K562 (cell line): ENCODE results near the gene TRMT2A. TPM values are rescaled to one million over a fixed set of nuclear protein-coding genes. Genes with fewer than 3 reads are reported as not detected.

Experiments used
- BRD4 ChIP-seq: fragments of 200-600 bp; sonication (generic); IDR thresholded peaks from 2 replicates; pipeline ENCODE4 v1.6.1; 2017; ENCODE audit warnings: inconsistent platforms
- CLOCK ChIP-seq: fragments of 250-450 bp; sonication (Bioruptor Pico); IDR thresholded peaks from 2 replicates; pipeline ENCODE4 v1.4.0; 2020; ENCODE audit warnings: mild to moderate bottlenecking, moderate library complexity, borderline replicate concordance
- GTF2E2 ChIP-seq: fragments of 200-800 bp; sonication (Bioruptor generic); IDR thresholded peaks from 2 replicates; pipeline ENCODE4 v1.6.1; 2016; ENCODE audit warnings: missing genetic modification characterization, missing compliant biosample characterization
- HMGXB4 ChIP-seq: sonication (generic); formaldehyde crosslinking; IDR thresholded peaks from 2 replicates; pipeline ENCODE4 v1.8.1; 2023; ENCODE audit warnings: mild to moderate bottlenecking, missing genetic modification reagents
- LARP7 ChIP-seq: fragments of 450-650 bp; IDR thresholded peaks from 2 replicates; pipeline ENCODE4 v1.6.1; 2016
- MBD1 ChIP-seq: fragments of 250-450 bp; sonication (Bioruptor Pico); IDR thresholded peaks from 2 replicates; pipeline ENCODE4 v1.8.0; 2022; ENCODE audit warnings: inconsistent platforms
- MED1 ChIP-seq: sonication (generic); formaldehyde crosslinking; IDR thresholded peaks from 2 replicates; pipeline ENCODE4 v1.8.1; 2023; ENCODE audit warnings: missing genetic modification reagents, borderline replicate concordance
- NFRKB ChIP-seq: fragments of 450-650 bp; IDR thresholded peaks from 2 replicates; pipeline ENCODE4 v1.6.1; 2016; ENCODE audit warnings: low read depth
- TAF15 ChIP-seq: fragments of 200-400 bp; formaldehyde crosslinking; IDR thresholded peaks from 2 replicates; pipeline ENCODE4 v1.6.1; 2017; ENCODE audit warnings: mild to moderate bottlenecking, low read depth, low read length, moderate library complexity
- THRA ChIP-seq: fragments of 450-650 bp; IDR thresholded peaks from 2 replicates; pipeline ENCODE4 v1.6.1; 2017; ENCODE audit warnings: mild to moderate bottlenecking, moderate library complexity
- TOE1 ChIP-seq, 2 experiments: fragments of 450-650 bp in 1 of 2; sonication (generic) in 1 of 2; formaldehyde crosslinking in 1 of 2; IDR thresholded peaks; 2 replicates each; pipeline versions ENCODE4 v1.7.1 to v1.8.0; 2016 to 2022; ENCODE audit warnings: borderline replicate concordance in 2 of 2, mild to moderate bottlenecking in 2 of 2, antibody characterized with exemption in 1 of 2, inconsistent platforms in 1 of 2, low read depth in 1 of 2, missing genetic modification reagents in 1 of 2, moderate library complexity in 1 of 2
- ZNF668 ChIP-seq: fragments of 250-450 bp; sonication (Bioruptor Pico); IDR thresholded peaks from 2 replicates; pipeline ENCODE4 v1.8.0; 2022; ENCODE audit warnings: mild to moderate bottlenecking, inconsistent platforms
- polyA plus RNA-seq, 8 experiments: library from polyadenylated mRNA; depleted of rRNA in 4 of 8; stranded (reverse) in 5 of 8; unstranded in 3 of 8; fragments of >200 nt; fragmentation: Nextera tagmentation in 2 of 8; fragmentation: Illumina TruSeq in 1 of 8; extraction: Ambion mirVana in 2 of 8; extraction: Trizol in 1 of 8; gene quantifications; 2 replicates each; pipeline versions ENCODE4 v1.2.1 to v1.2.3, GENCODE V29; 2011 to 2014; ENCODE audit warnings: inconsistent platforms in 1 of 8, missing spikeins in 1 of 8
- total RNA-seq, 7 experiments: library from RNA; depleted of rRNA in 6 of 7; stranded (reverse); fragments of >200 nt in 6 of 7; fragmentation: Illumina TruSeq in 2 of 7; extraction: Trizol in 2 of 7; gene quantifications; 2 replicates each; pipeline versions ENCODE4 v1.2.1 to v1.2.3, GENCODE V29; 2011 to 2021; ENCODE audit warnings: low replicate concordance in 1 of 7
- TF ChIP-seq, protein P1 (sequence below): sonication (generic); formaldehyde crosslinking; IDR thresholded peaks from 2 replicates; pipeline ENCODE4 v1.8.0; 2022; ENCODE audit warnings: mild to moderate bottlenecking, low read depth, missing genetic modification reagents
- TF ChIP-seq, protein P2 (sequence below): fragments of 450-650 bp; IDR thresholded peaks from 2 replicates; pipeline ENCODE4 v1.7.0; 2016; ENCODE audit warnings: borderline replicate concordance
- TF ChIP-seq, protein P3 (sequence below), 2 experiments: fragments of 450-650 bp; conservative IDR thresholded peaks; 2 replicates each; pipeline ENCODE4 v1.6.1; 2017; ENCODE audit warnings: mild to moderate bottlenecking in 2 of 2, moderate library complexity in 2 of 2

Gene TRMT2A
- total and polyA plus RNA-seq, 9 of the 15 experiments (the other 6 are each of a cell fraction or from before 2014, with no cell fraction given) = 1.6 to 265 (median 140) TPM

- TF ChIP-seq MBD1 (CRISPR knock-in tag) (no peak), TOE1 (IDR thresholded peaks at IDR 0.05; ENCODE audit: borderline replicate concordance) (no peak), TOE1 (CRISPR knock-in tag; IDR thresholded peaks at IDR 0.05; ENCODE audit: borderline replicate concordance, low read depth) (no peak), LARP7 (no peak), HMGXB4 (CRISPR knock-in tag) (no peak), CLOCK (no peak), NFRKB (no peak), BRD4 (no peak), ZNF668 (CRISPR knock-in tag) (no peak), MED1 (CRISPR knock-in tag) (peak; percentile 54; the same call in 1 of the 2 replicates), THRA (no peak), TAF15 (peak; percentile 72; the same call in 1 of the 2 replicates), GTF2E2 (no peak)
- TF ChIP-seq, protein P1, sequence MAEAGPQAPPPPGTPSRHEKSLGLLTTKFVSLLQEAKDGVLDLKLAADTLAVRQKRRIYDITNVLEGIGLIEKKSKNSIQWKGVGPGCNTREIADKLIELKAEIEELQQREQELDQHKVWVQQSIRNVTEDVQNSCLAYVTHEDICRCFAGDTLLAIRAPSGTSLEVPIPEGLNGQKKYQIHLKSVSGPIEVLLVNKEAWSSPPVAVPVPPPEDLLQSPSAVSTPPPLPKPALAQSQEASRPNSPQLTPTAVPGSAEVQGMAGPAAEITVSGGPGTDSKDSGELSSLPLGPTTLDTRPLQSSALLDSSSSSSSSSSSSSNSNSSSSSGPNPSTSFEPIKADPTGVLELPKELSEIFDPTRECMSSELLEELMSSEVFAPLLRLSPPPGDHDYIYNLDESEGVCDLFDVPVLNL = 0 out of 2 replicates have a peak, but pooled peaks have one; percentile 37
- TF ChIP-seq, protein P2, sequence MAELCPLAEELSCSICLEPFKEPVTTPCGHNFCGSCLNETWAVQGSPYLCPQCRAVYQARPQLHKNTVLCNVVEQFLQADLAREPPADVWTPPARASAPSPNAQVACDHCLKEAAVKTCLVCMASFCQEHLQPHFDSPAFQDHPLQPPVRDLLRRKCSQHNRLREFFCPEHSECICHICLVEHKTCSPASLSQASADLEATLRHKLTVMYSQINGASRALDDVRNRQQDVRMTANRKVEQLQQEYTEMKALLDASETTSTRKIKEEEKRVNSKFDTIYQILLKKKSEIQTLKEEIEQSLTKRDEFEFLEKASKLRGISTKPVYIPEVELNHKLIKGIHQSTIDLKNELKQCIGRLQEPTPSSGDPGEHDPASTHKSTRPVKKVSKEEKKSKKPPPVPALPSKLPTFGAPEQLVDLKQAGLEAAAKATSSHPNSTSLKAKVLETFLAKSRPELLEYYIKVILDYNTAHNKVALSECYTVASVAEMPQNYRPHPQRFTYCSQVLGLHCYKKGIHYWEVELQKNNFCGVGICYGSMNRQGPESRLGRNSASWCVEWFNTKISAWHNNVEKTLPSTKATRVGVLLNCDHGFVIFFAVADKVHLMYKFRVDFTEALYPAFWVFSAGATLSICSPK = no peak
- TF ChIP-seq, protein P3, sequence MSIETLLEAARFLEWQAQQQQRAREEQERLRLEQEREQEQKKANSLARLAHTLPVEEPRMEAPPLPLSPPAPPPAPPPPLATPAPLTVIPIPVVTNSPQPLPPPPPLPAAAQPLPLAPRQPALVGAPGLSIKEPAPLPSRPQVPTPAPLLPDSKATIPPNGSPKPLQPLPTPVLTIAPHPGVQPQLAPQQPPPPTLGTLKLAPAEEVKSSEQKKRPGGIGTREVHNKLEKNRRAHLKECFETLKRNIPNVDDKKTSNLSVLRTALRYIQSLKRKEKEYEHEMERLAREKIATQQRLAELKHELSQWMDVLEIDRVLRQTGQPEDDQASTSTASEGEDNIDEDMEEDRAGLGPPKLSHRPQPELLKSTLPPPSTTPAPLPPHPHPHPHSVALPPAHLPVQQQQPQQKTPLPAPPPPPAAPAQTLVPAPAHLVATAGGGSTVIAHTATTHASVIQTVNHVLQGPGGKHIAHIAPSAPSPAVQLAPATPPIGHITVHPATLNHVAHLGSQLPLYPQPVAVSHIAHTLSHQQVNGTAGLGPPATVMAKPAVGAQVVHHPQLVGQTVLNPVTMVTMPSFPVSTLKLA (conservative IDR thresholded peaks at IDR 0.05) = no peak
Observed at GRCh38 chr22:20166703-20167102, 49.7 kb upstream of the TRMT2A start (continued).
